ENCODE results near the gene DNAJB11.

- no peak for TF ChIP-seq POLR2AphosphoS5 (IDR thresholded peaks at IDR 0.05; ENCODE audit: low read depth)
- no peak for TF ChIP-seq CTCF (conservative IDR thresholded peaks at IDR 0.05; ENCODE audit: low read depth in 2 of 2)
- TF ChIP-seq CREB1 (CRISPR knock-in tag; IDR thresholded peaks at IDR 0.05; ENCODE audit: low read depth): no peak
- TF ChIP-seq EZH2 (IDR thresholded peaks at IDR 0.05; ENCODE audit: low read depth, unreplicated experiment): no peak
- no peak for TF ChIP-seq REST (IDR thresholded peaks at IDR 0.05; ENCODE audit: unreplicated experiment)
- TF ChIP-seq EZH2phosphoT487 (IDR thresholded peaks at IDR 0.05; ENCODE audit: unreplicated experiment): no peak
- no peak for TF ChIP-seq NANOG (IDR thresholded peaks at IDR 0.05; ENCODE audit: borderline replicate concordance)
Measured at GRCh38 chr3:186577521-186577920, 7.0 kb downstream of the DNAJB11 start.
